GM23248 (cell line): ENCODE results near the gene VANGL2.
"Not testable (repeated sequence)": the region's sequence is repeated elsewhere in the genome, so short reads cannot be mapped to it uniquely, and the experiment has no call there.

ENCODE experiments used
- EZH2 ChIP-seq: fragments of 200-600 bp; sonication (generic); IDR thresholded peaks from 2 replicates; pipeline ENCODE4 v1.6.1; 2018; ENCODE audit warnings: antibody characterized with exemption, mild to moderate bottlenecking; ENCODE audit not compliant: insufficient read depth, poor library complexity, severe bottlenecking
- EZH2phosphoT487 ChIP-seq: fragments of 200-600 bp; sonication (generic); IDR thresholded peaks from 2 replicates; pipeline ENCODE4 v1.6.1; 2018; ENCODE audit warnings: antibody characterized with exemption, moderate library complexity, mild to moderate bottlenecking, low read depth; ENCODE audit not compliant: insufficient read depth

DNA sequence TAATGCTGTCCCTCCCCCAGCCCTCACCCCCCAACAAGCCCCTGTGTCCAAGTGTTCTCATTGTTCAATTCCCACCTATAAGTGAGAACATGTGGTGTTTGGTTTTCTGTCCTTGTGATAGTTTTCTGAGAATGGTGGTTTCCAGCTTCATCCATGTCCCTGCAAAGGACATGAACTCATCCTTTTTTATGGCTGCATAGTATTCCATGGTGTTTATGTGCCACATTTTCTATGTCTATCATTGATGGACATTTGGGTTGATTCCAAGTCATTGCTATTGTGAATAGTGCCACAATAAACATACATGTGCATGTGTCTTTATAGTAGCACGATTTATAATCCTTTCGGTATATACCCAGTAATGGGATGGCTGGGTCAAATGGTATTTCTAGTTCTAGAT lies 15.6 kb upstream of the VANGL2 start:
- TF ChIP-seq EZH2, EZH2phosphoT487: not testable (repeated sequence)
